GM19099 (cell line): ENCODE data around the gene MKRN2.

ENCODE experiments used
- POLR2A ChIP-seq: IDR thresholded peaks from 3 replicates; pipeline ENCODE4 v1.6.1; 2011; ENCODE audit warnings: low read depth; ENCODE audit not compliant: insufficient read length; ENCODE audit errors: extremely low read depth

The MKRN2 gene

DNA sequence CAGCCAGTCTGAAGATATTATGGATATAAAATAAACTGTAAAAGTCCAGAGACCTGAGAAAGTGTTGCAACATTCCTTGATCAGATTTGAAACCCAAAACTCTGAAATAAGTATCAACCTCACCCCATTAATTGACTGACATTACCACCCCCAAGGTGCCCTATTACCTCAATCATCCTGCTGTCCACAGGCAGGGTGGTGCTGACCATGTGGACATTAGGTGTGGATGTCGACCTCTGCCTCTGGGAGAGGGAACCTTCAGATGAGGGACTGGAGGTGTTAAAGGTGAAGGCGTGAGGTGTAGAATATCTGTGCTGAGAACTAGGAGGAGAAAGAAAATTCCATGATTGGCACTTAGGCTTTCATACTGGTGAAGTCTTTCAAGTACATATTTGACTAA is 47.1 kb downstream of the MKRN2 start:
- no peak for TF ChIP-seq POLR2A

DNA sequence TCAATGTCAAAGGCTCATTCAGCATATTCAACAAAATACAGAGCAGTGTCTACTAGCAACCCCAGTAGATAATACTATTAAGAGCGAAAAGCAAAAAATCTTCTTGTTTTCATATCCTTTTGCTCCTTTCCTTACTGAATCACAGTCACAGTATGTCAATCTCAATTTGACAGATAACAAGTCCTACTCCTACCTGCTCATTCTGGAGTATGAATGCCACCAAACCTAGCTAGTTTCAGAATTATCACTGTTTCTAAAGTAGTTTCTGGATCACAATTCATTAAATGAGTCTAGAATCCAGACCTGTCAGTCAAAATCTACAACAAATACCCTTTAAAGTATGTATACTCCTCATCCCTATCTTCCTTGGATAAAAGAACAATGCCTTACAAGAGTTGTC is 51.5 kb downstream of the MKRN2 start:
- TF ChIP-seq POLR2A, result no peak

DNA sequence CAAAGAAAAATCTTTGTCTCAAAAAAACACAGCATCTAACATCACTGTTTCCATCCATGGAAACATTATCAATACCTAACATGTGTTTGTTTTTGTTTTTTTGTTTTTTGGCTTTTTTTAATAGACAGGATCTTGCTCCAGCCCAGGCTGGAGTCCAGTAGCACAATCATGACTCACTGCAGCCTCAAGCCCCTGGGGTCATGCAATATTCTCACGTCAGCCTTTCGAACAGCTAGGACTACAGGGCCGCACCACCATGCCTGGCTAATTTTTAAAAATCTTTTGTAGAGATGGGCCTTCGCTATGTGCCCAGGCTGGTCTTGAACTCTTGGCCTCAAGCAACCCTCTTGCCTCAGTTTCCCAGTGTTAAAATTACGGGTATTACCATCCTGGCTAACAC is 54.2 kb downstream of the MKRN2 start:
- no peak for TF ChIP-seq POLR2A

DNA sequence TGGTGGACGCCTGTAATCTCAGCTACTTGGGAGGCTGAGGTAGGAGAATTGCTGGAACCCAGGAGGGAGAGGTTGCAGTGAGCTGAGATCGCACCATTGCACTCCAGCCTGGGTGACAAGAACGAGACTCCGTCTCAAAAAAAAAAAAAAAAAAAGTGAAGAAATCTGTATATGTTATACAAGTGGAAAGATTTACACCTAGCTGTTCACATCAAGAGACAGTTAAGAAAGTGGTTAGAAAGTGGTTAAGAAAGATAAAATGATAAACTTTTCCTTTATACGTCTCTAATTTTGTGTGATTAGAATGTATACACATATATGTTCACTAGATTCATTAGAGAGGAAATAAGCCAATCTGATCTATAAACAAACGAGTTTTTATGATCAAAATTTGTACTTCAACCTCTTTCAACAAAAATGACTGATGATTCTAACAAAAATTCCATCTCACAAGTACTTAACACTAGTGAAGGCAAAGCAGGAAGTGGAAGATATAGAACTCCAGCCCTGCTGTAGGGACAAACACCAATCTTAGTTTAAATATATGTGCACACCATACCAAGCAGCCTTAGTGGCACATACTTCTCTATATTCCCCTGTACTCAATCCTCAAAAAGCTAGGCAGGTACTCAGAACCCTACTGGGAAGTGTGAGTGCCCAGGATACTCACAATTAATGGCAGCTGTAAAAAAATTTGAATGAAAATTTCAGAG is 55.8 kb downstream of the MKRN2 start:
- no peak for TF ChIP-seq POLR2A

DNA sequence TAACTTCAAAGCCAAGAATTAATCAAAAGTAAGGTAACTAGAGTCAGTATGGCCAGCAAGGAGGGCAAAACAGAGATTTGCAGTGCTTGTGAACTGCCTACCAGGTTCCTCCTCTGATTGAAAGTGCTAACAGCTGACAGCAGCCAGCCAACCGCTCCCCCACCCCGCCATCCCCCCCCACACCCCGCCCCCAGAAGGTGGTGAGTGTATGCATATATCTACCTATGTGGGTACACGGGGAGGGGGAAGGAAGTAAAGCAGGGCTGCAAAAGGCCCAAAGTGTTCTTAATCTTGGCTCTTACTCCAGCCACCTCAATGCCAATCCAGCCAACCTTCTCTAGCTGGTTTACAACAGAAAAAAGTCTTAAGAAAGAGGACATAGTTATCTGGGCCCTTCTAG is 56.4 kb downstream of the MKRN2 start:
- no peak for TF ChIP-seq POLR2A

DNA sequence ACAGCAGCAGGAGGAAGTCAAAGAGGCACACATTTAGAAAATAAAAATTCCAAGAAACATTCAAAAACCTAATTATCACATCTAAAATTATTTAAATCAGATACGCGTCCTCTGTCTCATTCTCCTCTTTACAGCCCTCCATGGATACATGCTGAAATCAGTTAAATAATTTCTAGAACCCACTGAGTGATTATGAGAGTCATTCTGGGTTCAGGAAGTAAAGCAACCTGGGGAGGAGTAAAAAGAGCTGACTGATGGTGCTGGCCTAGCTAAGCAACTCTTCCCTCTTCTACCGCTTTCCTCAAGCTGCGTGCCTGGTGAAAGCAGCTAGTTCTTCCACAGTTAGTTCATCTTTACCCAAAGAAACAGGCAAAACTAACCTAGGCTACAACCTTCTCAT is 58.4 kb downstream of the MKRN2 start:
- no peak for TF ChIP-seq POLR2A

DNA sequence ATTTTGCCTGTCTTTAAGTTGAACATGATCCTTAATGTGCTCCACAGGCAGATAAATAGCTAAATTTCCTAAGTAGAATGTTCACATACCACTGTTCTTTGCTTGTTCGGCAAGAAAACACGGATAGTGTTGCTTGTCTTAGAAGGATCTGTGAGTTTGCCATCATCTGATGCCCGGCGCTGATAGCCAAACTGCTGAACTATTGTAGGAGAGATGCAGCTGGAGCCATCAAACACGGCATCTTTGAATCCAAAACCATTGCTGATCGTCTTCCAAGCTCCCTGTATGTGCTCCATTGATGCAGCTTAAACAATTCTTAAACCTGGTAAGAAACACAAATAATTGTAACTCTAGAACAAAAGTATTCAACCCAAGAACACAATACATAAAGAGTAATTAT is 61.5 kb downstream of the MKRN2 start:
- TF ChIP-seq POLR2A, result no peak

DNA sequence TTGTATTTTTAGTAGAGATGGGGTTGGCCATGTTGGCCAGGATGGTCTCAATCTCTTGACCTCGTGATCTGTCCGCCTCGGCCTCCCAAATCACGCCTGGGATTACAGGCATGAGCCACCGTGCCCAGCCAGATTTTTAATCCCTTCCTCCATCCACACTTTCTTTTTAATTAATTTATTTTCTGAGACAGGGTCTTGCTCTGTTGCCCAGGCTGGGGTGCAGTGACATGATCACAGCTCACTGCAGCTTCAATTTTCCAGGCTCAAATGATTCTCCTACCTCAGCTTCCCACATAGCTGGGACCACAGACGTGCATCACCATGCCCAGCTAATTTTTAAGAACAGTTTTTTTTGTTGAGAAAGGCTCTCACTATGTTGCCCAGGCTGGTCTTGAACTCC is 63.4 kb downstream of the MKRN2 start:
- TF ChIP-seq POLR2A, result no peak

DNA sequence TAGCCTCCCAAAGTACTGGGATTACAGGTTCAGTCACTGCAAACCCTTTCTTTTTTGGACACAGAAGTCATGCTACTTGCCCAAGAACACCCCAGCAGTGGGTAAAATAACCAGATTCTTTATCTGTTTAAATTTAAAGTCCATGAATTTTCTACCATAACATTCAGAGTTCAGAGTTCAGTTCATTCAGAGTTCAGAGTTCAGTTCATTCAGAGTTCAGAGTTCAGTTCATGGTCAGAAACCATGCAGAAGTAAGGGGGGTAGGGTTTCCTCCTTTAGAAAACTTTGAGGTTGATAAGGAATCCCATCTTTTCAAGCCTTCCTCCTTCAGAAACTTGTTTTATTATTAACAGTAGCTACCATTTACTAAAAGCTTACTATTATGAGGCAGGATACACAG is 63.8 kb downstream of the MKRN2 start:
- TF ChIP-seq POLR2A, result no peak

DNA sequence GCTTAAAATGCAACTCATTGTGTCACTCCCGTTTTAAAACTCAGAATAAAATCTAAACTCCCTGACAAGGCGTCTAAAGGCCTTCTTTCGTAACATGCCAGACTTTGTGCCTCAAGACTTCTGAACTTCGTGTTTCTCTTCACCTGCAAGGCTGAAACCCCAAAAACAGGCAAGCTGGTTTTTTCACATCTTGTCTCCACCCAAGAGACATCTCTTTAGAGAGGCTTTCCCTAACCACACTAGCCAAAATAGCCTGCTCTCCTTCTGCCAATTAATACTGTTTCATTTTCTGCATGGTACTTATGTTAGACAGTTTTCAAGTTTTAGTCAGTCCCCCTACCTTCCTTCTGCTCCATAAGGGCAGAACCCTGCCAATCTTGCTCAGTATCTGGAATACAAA is 65.4 kb downstream of the MKRN2 start:
- no peak for TF ChIP-seq POLR2A

DNA sequence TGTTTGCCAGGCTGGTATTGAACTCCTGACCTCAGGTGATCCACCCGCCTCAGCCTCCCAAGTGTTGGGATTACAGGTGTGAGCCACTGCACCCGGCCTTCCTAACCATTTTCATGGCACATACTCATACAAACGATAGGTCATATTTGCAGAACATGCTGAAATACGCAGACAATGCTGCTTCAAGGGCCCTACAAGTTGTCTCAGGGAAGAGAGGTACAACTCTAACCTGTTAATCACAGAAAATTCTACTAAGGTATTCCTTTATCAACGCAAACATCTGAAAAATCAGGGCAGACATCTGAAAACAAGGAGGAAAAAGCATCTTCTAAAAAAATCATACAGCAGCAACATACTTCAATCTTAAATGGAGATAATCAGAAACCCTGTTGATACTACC is 67.2 kb downstream of the MKRN2 start:
- TF ChIP-seq POLR2A, result no peak

DNA sequence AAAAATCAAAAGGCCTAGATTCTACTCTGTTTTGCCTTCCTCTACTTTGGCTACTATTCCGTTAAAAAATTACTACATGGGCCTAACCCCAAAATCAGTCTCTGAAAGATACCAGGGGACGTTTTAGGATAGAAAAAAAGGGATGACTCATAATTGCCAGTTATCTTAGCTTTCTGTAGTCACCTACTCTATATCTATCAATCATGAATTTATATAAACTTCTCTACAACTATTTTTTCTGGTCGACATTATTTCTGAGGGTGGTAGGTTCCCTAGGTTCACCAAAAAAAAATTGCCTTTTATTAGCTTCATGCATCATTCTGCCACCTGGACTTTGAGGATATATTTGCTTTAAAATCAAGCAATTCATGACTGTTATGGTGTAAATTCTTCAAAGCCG is 70.5 kb downstream of the MKRN2 start:
- no peak for TF ChIP-seq POLR2A

DNA sequence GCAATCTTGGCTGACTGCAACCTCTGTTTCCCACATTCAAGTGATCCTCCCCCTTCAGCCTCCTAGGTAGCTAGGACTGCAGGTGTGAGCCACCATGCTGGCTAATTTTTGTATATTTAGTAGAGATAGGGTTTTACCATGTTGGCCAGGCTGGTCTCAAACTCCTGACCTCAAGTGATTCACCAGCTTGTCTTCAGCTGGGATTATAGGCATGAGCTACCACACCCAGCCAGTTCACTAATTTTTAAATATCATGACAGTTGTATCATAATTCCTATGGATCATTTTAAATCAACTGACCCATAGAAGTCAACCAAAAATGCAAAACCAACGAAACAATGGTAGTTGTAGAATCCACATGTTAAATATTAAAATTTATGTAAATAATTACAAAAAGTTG is 71.9 kb downstream of the MKRN2 start:
- TF ChIP-seq POLR2A, result no peak

DNA sequence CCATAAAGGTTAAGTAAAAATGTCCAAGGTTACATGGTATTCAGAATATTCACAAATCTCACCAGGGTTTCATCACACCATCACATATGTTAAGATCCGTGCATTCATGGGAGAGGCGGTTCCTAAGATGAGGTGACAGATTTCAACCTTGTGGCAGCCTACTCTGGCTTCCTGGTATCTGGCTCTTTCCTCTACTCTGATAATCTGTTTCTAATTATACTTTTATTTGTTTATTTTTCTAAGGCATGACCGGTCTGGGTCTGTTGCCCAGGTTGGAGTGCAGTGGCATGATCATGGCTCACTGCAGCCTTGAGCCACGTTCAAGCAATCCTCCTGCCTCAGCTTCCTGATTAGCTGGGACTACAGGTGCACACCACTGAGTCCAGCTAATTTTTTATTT is 72.7 kb downstream of the MKRN2 start:
- TF ChIP-seq POLR2A, result no peak

DNA sequence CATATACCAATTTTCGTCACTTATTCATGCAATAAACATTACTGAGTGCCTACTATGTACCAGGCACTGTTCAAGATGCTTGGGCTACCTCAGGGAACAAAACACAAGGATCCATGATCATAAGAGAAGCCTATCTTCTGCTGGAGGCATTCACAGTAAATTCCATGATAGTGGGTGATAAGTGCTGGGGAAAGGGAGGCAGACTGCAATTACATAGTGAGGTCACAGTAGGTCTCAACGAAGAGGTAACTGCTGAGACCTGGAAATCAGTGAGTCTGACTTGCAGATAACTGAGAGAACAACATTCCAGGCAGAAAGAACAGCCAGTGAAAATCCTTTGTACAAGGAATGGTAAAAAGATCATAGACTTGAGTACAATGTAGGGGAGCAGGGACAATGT is 73.4 kb downstream of the MKRN2 start:
- no peak for TF ChIP-seq POLR2A

DNA sequence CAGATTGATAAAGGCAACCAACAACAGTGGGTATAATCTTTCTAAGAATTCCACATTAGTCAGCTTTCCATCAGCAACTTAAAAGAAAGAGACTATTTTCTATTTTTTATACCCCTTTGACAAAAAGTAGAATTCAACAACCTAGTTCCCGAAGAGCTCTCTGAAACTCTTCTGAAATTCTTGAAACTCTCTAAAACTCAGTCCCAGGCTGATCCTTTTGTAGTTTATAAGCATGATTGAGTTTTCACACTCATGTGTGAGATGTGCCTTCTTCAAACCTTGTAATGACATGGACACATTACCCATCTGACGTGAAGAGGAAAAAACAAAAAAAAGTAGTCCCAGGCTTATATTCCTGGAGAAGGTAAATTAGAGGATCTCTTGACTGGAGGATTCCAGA is 75.6 kb downstream of the MKRN2 start:
- no peak for TF ChIP-seq POLR2A

DNA sequence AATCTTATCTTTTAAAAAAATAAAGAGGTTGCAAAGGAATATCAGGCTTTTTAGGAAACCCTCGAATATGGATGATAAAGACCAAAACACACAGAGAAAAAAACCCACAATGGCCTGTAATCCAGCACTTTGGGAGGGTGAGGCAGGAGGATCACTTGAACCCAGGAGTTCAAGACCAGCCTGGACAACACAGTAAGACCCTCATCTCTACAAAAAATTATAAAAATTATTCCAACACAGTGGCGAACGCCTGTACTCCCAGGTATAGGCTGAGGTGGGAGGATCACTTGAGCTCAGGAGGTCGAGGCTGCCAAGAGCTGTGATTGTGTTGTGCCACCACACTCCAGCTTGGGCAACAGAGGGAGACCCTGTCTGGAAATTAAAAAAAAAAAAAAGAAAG is 76.2 kb downstream of the MKRN2 start:
- TF ChIP-seq POLR2A, result no peak
